Measurements from ENCODE around the gene SP140L.

Gene SP140L

DNA sequence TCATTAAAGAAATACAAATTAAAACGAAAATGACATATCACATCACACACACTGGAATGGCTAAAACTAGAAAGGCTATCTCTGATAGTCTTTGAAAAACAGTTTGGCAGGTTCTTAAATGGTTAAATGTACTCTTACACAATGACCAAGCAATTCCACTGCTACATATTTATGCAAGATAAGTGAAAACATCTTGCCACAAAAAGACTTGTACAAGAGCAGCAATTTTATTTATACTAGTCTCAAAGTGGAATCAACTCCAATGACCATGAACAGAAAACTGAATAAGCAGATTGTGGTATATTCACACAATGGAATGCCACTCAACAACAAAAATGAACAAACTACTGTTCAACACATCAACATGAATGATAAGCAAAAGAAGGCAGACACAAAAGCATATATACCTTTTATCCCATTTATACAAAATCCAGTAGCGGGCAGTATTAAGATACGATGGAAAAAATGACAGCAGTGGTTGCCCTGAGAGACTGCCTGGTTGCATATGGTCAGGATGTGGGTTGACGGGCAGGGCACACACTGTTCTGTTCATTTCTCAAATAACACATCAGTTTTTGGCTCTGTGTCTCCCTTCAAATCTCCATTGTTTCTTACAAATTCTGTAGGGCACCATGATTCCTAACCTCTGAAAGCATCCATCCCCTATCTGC lies 114.4 kb downstream of the SP140L start:
- no peak for DNase-seq (ENCODE audit: low spot score)

DNA sequence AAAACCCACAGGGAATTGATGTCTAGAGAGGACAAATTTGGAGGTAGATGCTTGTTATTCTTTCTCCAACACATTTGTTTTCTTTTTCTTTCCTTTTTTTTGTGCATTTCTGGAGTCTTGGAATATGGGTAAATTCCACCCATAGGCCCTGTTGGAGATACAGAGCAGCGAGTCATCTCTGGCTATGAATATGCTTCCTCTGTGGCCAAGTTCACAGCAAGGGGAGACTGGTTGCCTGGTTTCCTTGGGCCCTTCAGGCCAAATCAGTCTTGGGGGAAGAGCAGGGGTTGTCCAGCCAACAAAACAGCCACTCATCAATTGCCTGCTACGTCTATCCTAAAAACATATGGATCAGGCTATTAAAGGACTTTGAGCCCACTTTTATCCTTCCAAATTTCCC lies 116.5 kb downstream of the SP140L start:
- TF ChIP-seq, protein P1, sequence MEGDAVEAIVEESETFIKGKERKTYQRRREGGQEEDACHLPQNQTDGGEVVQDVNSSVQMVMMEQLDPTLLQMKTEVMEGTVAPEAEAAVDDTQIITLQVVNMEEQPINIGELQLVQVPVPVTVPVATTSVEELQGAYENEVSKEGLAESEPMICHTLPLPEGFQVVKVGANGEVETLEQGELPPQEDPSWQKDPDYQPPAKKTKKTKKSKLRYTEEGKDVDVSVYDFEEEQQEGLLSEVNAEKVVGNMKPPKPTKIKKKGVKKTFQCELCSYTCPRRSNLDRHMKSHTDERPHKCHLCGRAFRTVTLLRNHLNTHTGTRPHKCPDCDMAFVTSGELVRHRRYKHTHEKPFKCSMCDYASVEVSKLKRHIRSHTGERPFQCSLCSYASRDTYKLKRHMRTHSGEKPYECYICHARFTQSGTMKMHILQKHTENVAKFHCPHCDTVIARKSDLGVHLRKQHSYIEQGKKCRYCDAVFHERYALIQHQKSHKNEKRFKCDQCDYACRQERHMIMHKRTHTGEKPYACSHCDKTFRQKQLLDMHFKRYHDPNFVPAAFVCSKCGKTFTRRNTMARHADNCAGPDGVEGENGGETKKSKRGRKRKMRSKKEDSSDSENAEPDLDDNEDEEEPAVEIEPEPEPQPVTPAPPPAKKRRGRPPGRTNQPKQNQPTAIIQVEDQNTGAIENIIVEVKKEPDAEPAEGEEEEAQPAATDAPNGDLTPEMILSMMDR (IDR thresholded peaks at IDR 0.05; ENCODE audit: borderline replicate concordance, control extremely low read depth, extremely low read depth, insufficient read depth, missing control alignments) = no peak
- no peak for DNase-seq (ENCODE audit: low spot score)
- in situ Hi-C loops (cut with MboI; ENCODE audit: low sequenced_read_pairs, unreplicated experiment) = no loop called here

More for the DNA sequence above, 114.4 kb downstream of the SP140L start:
- TF ChIP-seq, protein P1 (IDR thresholded peaks at IDR 0.05; ENCODE audit: borderline replicate concordance, control extremely low read depth, extremely low read depth, insufficient read depth, missing control alignments) = no peak
- in situ Hi-C loops (cut with MboI; ENCODE audit: low sequenced_read_pairs, unreplicated experiment) = no loop called here

DNA sequence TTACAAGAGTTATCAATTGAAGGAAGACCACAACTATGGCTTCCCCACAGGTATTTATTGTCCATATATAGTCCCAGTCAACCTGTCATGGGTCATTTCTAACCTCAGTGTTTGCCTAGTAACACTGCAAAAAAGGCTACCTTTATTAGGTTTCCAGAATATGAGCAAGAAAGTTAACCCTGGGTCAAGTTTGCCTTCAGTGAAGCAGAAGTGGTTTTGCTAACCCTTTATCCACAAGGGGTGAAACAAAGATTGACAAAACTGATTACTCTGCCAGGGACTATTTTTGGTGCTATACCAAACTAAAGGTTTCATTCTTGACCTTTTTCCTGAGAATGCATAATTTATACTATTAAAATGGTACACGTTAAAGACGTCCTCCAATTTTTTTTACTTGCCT lies 117.8 kb downstream of the SP140L start:
- TF ChIP-seq, protein P1 (IDR thresholded peaks at IDR 0.05; ENCODE audit: borderline replicate concordance, control extremely low read depth, extremely low read depth, insufficient read depth, missing control alignments) = no peak
- in situ Hi-C loops (cut with MboI; ENCODE audit: low sequenced_read_pairs, unreplicated experiment) = no loop called here
- DNase-seq (ENCODE audit: low spot score) = no peak

DNA sequence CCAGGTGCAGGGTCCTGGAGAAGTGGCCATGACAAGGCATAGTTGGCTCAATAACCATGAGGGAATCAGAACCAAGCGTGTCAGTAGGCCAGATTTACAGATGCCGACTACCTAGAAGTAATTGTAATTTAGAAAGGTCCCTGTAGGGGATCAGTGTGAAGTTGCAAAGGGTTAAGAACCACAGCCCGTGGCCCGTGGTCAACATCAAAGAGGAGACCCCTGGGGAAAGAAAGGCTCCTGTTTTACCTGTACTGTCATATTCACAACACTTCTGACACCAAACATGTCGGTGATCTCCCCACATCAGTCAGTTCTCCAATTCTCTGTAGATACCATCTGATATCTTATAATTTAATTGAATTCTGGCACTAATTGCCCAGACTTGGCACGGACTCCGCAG lies 120.0 kb downstream of the SP140L start:
- no peak for DNase-seq (ENCODE audit: low spot score)
- in situ Hi-C loops (cut with MboI; ENCODE audit: low sequenced_read_pairs, unreplicated experiment) = no loop called here
- TF ChIP-seq, protein P1 (IDR thresholded peaks at IDR 0.05; ENCODE audit: borderline replicate concordance, control extremely low read depth, extremely low read depth, insufficient read depth, missing control alignments) = no peak

DNA sequence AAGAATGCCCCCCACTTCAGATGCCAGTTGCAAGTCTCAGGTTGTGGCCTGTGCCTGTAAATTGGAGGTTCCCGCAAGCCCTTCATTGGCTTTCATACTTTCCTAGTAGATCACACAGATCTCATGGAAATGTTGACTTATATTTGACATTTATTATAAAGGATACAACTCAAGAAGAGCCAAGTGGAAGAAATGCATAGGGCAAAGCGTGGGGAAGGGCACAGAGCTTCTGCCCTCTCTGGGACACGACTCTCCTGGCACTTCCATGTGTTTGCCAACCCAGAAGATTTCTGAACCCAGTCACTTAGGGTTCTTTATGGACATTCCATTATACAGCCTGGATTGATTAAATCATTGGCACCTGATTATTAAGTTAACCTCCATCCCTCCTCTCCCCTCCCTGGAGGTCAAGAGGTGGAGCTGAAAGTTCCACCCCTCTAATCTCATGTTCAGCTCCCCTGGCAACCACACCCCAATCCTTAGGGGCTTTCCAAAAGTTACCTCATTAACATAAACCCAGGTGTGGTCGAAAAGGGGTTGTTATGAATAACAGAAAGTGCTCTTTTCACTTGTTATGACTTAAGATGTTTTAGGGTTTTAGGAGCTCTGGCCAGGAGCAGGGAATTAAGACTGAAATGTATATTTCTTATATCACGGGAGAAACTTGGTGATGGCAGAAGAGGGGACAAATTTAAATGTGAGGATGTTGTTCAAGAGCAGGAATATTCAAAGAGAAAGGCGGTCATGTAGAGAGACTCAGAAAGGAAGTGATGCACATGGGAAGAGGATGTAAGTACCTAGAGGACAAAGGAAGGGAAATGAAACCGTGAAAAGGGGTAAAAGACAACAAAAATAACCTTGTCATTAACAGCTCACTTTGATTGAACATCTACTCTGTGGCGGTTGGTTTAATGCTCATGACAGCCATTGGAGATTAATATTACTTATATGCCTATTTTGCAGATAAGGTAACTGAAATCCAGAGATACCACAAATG lies 120.8 kb downstream of the SP140L start:
- in situ Hi-C loops (cut with MboI; ENCODE audit: low sequenced_read_pairs, unreplicated experiment) = no loop called here
- DNase-seq (ENCODE audit: low spot score) = peak; percentile 62
- TF ChIP-seq, protein P1 (IDR thresholded peaks at IDR 0.05; ENCODE audit: borderline replicate concordance, control extremely low read depth, extremely low read depth, insufficient read depth, missing control alignments) = no peak

DNA sequence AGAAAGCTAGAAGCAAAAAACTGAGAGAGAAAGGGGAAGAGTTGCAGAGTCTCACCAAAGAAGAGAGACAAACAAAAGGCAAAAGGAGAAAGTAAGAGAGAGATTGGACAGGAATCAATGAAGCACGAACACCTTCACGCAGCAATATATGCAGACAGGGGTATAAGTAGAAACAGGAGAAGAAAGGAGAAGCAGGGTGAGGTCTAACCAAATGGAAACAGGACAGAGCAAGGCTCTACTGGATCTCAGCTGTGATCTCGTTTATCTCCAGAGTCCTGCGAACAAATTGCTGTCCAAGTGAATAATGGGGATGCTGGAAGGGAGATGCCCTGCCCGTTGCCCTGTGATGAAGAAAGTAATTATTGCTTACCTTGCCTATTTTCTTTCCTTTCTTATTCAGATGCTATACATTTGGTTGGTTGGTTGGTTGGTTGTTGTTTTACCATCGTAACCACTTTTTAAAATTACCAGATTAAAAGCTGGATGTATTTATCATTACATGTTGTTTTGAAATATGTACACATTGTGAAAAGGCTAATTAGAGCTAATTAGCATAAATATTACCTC lies 123.0 kb downstream of the SP140L start:
- TF ChIP-seq, protein P1 (IDR thresholded peaks at IDR 0.05; ENCODE audit: borderline replicate concordance, control extremely low read depth, extremely low read depth, insufficient read depth, missing control alignments) = no peak
- DNase-seq (ENCODE audit: low spot score) = no peak
- in situ Hi-C loops (cut with MboI; ENCODE audit: low sequenced_read_pairs, unreplicated experiment) = no loop called here
